HepG2 (cell line): ENCODE measurements around the gene PHACTR3.

Source experiments
- TF ChIP-seq, protein P1 (sequence below): sonication (generic); formaldehyde crosslinking; IDR thresholded peaks from 2 replicates; pipeline ENCODE4 v1.5.0; 2020; ENCODE audit warnings: mild to moderate bottlenecking, missing genetic modification reagents, moderate library complexity
- TF ChIP-seq, protein P2 (sequence below), 2 experiments: IDR thresholded peaks; 2 replicates each; pipeline ENCODE4 v1.6.1; 2011 to 2012; ENCODE audit warnings: low read length in 2 of 2, borderline replicate concordance in 1 of 2, low read depth in 1 of 2, mild to moderate bottlenecking in 1 of 2, moderate library complexity in 1 of 2

DNA sequence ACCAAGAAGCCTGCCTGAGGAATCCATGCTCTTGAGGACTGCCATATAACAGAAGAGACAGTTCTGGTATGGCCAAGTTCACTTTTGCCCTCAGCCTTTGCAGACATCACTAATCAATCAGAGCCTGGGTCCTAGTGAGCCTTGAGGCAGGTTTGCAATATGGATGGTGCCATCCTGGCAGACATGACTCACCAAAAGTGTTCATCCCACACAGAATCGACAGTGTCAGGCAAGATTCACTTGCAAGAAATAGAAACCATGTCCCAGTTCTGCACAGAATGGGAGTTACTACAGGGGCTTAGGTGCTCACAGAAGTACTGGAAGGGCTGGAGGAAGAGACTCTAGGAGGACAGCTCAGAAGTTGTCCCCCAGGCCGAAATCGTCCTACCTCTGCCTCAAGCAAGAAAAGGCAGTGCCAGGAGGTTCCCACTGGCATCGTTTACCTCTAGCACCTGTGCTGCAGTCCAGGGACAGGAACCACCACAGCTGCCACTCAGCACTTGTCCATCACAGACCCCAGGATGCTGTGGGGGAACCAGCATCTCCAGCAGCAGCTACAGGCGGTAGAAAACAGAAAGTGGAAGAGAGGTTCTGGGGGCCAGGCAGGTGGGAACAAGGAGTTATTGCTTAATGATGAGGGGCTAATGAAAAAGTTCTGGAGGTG lies 42.6 kb upstream of the PHACTR3 start:
- TF ChIP-seq, protein P1, sequence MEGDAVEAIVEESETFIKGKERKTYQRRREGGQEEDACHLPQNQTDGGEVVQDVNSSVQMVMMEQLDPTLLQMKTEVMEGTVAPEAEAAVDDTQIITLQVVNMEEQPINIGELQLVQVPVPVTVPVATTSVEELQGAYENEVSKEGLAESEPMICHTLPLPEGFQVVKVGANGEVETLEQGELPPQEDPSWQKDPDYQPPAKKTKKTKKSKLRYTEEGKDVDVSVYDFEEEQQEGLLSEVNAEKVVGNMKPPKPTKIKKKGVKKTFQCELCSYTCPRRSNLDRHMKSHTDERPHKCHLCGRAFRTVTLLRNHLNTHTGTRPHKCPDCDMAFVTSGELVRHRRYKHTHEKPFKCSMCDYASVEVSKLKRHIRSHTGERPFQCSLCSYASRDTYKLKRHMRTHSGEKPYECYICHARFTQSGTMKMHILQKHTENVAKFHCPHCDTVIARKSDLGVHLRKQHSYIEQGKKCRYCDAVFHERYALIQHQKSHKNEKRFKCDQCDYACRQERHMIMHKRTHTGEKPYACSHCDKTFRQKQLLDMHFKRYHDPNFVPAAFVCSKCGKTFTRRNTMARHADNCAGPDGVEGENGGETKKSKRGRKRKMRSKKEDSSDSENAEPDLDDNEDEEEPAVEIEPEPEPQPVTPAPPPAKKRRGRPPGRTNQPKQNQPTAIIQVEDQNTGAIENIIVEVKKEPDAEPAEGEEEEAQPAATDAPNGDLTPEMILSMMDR (CRISPR knock-in tag), result no peak
- TF ChIP-seq, protein P2, sequence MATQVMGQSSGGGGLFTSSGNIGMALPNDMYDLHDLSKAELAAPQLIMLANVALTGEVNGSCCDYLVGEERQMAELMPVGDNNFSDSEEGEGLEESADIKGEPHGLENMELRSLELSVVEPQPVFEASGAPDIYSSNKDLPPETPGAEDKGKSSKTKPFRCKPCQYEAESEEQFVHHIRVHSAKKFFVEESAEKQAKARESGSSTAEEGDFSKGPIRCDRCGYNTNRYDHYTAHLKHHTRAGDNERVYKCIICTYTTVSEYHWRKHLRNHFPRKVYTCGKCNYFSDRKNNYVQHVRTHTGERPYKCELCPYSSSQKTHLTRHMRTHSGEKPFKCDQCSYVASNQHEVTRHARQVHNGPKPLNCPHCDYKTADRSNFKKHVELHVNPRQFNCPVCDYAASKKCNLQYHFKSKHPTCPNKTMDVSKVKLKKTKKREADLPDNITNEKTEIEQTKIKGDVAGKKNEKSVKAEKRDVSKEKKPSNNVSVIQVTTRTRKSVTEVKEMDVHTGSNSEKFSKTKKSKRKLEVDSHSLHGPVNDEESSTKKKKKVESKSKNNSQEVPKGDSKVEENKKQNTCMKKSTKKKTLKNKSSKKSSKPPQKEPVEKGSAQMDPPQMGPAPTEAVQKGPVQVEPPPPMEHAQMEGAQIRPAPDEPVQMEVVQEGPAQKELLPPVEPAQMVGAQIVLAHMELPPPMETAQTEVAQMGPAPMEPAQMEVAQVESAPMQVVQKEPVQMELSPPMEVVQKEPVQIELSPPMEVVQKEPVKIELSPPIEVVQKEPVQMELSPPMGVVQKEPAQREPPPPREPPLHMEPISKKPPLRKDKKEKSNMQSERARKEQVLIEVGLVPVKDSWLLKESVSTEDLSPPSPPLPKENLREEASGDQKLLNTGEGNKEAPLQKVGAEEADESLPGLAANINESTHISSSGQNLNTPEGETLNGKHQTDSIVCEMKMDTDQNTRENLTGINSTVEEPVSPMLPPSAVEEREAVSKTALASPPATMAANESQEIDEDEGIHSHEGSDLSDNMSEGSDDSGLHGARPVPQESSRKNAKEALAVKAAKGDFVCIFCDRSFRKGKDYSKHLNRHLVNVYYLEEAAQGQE (IDR thresholded peaks at IDR 0.05; ENCODE audit: borderline replicate concordance in 1 of 2, low read depth in 1 of 2, low read length in 2 of 2), result no peak
